GM23248 (cell line): Measurements from ENCODE around the gene ADARB1. TPM values are rescaled to one million over a fixed set of nuclear protein-coding genes. Genes with fewer than 3 reads are reported as not detected.
A peak's percentile ranks its signal among the peaks of the same experiment; 100 is the strongest.
"Not testable (repeated sequence)": the region's sequence is repeated elsewhere in the genome, so short reads cannot be mapped to it uniquely, and the experiment has no call there.

Source experiments
- DNase-seq: peaks from one replicate; pipeline ENCODE4 v3.0.0-alpha.2; 2015
- H2AFZ ChIP-seq: fragments of 200-600 bp; sonication (generic); 2 replicates; pipeline ENCODE4 v1.6.1; 2016; ENCODE audit warnings: antibody characterized with exemption
- H3F3A ChIP-seq: fragments of 200-600 bp; sonication (generic); 2 replicates; pipeline ENCODE4 v1.6.1; 2016; ENCODE audit warnings: mild to moderate bottlenecking, antibody characterized with exemption, mixed run types; ENCODE audit not compliant: insufficient read depth
- H3K27ac ChIP-seq: fragments of 200-600 bp; sonication (generic); 2 replicates; pipeline ENCODE4 v1.5.1; 2016; ENCODE audit warnings: mild to moderate bottlenecking
- H3K27me3 ChIP-seq: fragments of 200-600 bp; sonication (generic); replicated peaks from 2 replicates; pipeline ENCODE4 v1.6.1; 2016; ENCODE audit warnings: mild to moderate bottlenecking; ENCODE audit not compliant: insufficient read depth
- H3K36me3 ChIP-seq: fragments of 200-600 bp; sonication (generic); 2 replicates; pipeline ENCODE4 v1.6.1; 2016; ENCODE audit warnings: low read depth, mild to moderate bottlenecking
- H3K4me1 ChIP-seq: fragments of 200-600 bp; sonication (generic); 2 replicates; pipeline ENCODE4 v1.6.1; 2016; ENCODE audit warnings: mild to moderate bottlenecking; ENCODE audit not compliant: insufficient read depth
- H3K4me2 ChIP-seq: fragments of 200-600 bp; sonication (generic); one replicate; pipeline ENCODE4 v1.6.1; 2016; ENCODE audit warnings: mild to moderate bottlenecking; ENCODE audit not compliant: unreplicated experiment
- H3K4me3 ChIP-seq: fragments of 200-600 bp; sonication (generic); 2 replicates; pipeline ENCODE4 v1.5.1; 2016; ENCODE audit warnings: mild to moderate bottlenecking
- H3K79me2 ChIP-seq: fragments of 200-600 bp; sonication (generic); 2 replicates; pipeline ENCODE4 v1.6.1; 2016; ENCODE audit warnings: mild to moderate bottlenecking; ENCODE audit not compliant: insufficient read depth
- H3K9ac ChIP-seq: fragments of 200-600 bp; sonication (generic); 2 replicates; pipeline ENCODE4 v1.6.1; 2016; ENCODE audit warnings: mild to moderate bottlenecking
- H3K9me2 ChIP-seq: fragments of 200-600 bp; sonication (generic); 2 replicates; pipeline ENCODE4 v1.6.1; 2016; ENCODE audit warnings: mixed run types, mild to moderate bottlenecking, moderate library complexity; ENCODE audit not compliant: insufficient read depth
- H3K9me3 ChIP-seq: fragments of 200-600 bp; sonication (generic); one replicate; pipeline ENCODE4 v1.6.1; 2017; ENCODE audit warnings: low read depth
- H4K20me1 ChIP-seq: fragments of 200-600 bp; sonication (generic); 2 replicates; pipeline ENCODE4 v1.6.0; 2016; ENCODE audit not compliant: insufficient read depth
- EZH2 ChIP-seq: fragments of 200-600 bp; sonication (generic); IDR thresholded peaks from 2 replicates; pipeline ENCODE4 v1.6.1; 2018; ENCODE audit warnings: antibody characterized with exemption, mild to moderate bottlenecking; ENCODE audit not compliant: insufficient read depth, poor library complexity, severe bottlenecking
- EZH2phosphoT487 ChIP-seq: fragments of 200-600 bp; sonication (generic); IDR thresholded peaks from 2 replicates; pipeline ENCODE4 v1.6.1; 2018; ENCODE audit warnings: antibody characterized with exemption, moderate library complexity, mild to moderate bottlenecking, low read depth; ENCODE audit not compliant: insufficient read depth
- WGBS, 2 experiments: methylation state at CpG; one replicate each; pipeline ENCODE4 v1.1.6; 2015 to 2017; ENCODE audit warnings: low lambda C conversion rate in 2 of 2, low coverage in 1 of 2; ENCODE audit errors: missing lambda C conversion rate in 2 of 2; 5-methylcytosine and 5-hydroxymethylcytosine counted together
- in situ Hi-C: fragments of 300-500 bp; cut with MboI; formaldehyde crosslinking; loops from 2 replicates; pipeline ENCODE4 v1.15.0; 2020
- polyA plus RNA-seq: library from polyadenylated mRNA; unstranded; fragments of >200 nt; fragmentation: Nextera tagmentation; extraction: Ambion mirVana; gene quantifications from 2 replicates; pipeline ENCODE4 v1.2.1, GENCODE V29; 2016
- total RNA-seq: library from RNA; depleted of rRNA; stranded (reverse); fragments of >200 nt; shearing (Covaris generic); gene quantifications from 2 replicates; pipeline ENCODE4 v1.2.3, GENCODE V29; 2014

The ADARB1 gene
- total and polyA plus RNA-seq, 2 experiments from 2014 or later, result 16.3 to 17.4 TPM

DNA sequence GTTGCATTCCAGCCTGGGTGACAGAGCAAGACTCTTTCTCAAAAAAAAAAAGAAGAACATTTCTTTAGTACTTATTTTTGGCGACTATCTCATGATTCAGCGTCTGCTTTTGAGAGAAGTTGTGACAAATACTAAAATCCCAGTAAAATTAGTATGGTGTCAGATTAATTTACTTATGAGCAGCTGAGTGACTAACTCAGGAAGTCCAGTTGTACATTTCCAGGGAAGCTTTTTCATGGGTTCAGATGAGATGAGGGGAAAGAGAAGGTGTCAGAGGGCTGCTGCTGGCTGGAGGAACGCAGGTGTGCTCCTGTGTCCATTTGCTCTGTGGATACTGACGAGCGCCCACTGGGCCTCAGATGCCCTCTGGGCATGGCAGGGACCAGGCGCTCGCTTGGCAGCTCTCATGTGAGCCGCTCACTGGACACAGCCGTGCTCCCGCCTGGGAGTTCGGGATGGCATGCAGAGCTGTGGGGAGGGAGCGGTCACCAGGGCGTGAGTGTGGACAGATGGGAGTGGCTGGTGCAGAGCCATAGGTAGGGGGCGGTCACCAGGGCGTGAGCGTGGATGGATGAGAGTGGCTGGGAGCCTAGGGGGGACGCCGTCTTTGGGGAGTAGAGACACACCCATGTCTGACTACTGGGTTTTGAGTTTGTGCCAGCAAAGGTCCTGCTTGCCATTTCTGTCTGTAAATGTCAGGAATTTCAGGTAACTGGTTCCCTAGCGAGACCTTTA, 55.0 kb downstream of the ADARB1 start:
- peak overlapping the region; percentile 73 for H3K9ac ChIP-seq
- peaks cover 55% of the 10 kb centered on the region for H3K79me2 ChIP-seq
- no peaks in the 10 kb centered on the region for H3K27me3 ChIP-seq
- peaks cover 45% of the 10 kb centered on the region for H3F3A ChIP-seq
- H3K9me2 ChIP-seq, result no peaks in the 10 kb centered on the region
- H4K20me1 ChIP-seq, result no peaks in the 10 kb centered on the region
- no peaks in the 10 kb centered on the region for H3K9me3 ChIP-seq
- H3K36me3 ChIP-seq, result no peaks in the 10 kb centered on the region
- H2AFZ ChIP-seq, result no peak overlapping the region
- TF ChIP-seq EZH2 (no peak), EZH2phosphoT487 (no peak)
- peak overlapping the region; percentile 67 for H3K4me3 ChIP-seq
- in situ Hi-C loops, result loop anchor here (10.0 kb wide), 1 partner anchor 65 kb away; no protein-coding TSS in a partner anchor
- H3K27ac ChIP-seq, result peak overlapping the region; percentile 83
- DNase-seq, result peak; percentile 89
- peaks cover 41% of the 10 kb centered on the region for H3K4me1 ChIP-seq
- H3K4me2 ChIP-seq, result peak overlapping the region; percentile 93
- WGBS, 2 experiments, result 21% methylated on average over 19 of the region's 19 CpGs

DNA sequence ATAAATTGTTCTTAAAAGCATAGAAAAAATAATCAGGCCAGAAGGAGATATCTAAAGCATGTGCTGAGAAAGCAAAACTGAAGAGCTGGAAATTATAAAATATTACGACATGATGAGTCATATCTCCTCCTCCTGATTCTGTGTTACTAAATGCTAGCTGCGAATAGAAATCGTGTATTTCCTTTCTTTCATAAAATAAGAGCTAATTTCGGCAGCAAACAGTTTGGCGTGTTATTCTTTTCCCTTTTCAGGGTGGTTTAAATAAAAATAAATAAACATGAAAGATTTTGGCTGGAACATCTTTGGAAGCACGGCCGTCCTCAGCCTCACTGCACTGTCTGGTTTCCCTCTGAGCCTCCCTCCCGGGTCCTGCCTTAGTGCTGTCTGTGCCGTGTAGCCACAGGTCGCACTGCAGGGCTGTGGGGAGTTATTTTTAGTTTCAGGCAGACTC, 56.0 kb downstream of the ADARB1 start:
- H3K4me1 ChIP-seq, result peaks cover 41% of the 10 kb centered on the region
- peak overlapping the region; percentile 93 for H3K4me2 ChIP-seq
- peak overlapping the region; percentile 73 for H3K9ac ChIP-seq
- H2AFZ ChIP-seq, result peak overlapping the region; percentile 22
- H3K9me2 ChIP-seq, result no peaks in the 10 kb centered on the region
- no peaks in the 10 kb centered on the region for H4K20me1 ChIP-seq
- H3K27ac ChIP-seq, result peak overlapping the region; percentile 83
- WGBS, 2 experiments, result 1 to 3% methylated on average over 10 of the region's 10 CpGs
- no peaks in the 10 kb centered on the region for H3K27me3 ChIP-seq
- peak overlapping the region; percentile 67 for H3K4me3 ChIP-seq
- no peaks in the 10 kb centered on the region for H3K36me3 ChIP-seq
- DNase-seq, result peak; percentile 85
- in situ Hi-C loops, result loop anchor here (5.0 kb wide), 1 partner anchor 183 kb away; no protein-coding TSS in a partner anchor
- TF ChIP-seq EZH2, result no peak
- TF ChIP-seq EZH2phosphoT487, result no peak
- no peaks in the 10 kb centered on the region for H3K9me3 ChIP-seq
- H3K79me2 ChIP-seq, result peaks cover 54% of the 10 kb centered on the region
- H3F3A ChIP-seq, result peaks cover 45% of the 10 kb centered on the region

DNA sequence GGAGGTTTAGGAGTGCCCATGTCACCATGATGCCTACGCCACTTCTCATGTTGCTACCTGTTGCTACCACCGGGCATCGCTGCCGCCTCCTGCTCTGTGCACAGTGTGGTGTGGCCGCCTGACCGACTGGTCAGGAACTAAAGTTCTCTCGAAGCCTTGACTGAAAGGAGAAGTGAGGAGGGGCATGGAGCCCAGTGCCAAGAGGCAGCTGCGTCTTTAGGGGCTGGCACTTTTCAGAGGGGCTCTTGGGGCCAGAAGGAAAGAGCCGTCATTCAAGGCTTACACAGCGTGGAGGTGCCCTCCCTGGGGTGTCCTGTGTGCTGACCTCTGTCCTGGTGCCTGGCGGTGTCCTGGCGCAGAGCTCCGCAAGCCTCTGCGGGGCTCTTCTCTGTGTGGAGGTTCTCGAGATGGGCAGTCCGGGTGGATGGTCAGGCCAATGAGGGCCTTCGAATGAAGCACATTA, 57.2 kb downstream of the ADARB1 start:
- no peaks in the 10 kb centered on the region for H3K36me3 ChIP-seq
- H3K27me3 ChIP-seq, result no peaks in the 10 kb centered on the region
- no peak for DNase-seq
- TF ChIP-seq EZH2, result no peak
- TF ChIP-seq EZH2phosphoT487, result no peak
- no peak overlapping the region for H2AFZ ChIP-seq
- H3K27ac ChIP-seq, result peak overlapping the region; percentile 83; the same call in 1 of the 2 replicates
- H3K4me3 ChIP-seq, result no peak overlapping the region
- no peaks in the 10 kb centered on the region for H3K9me2 ChIP-seq
- no peak overlapping the region for H3K9ac ChIP-seq
- no peaks in the 10 kb centered on the region for H3K9me3 ChIP-seq
- WGBS, 2 experiments, result 96% methylated on average over 17 of the region's 17 CpGs
- H4K20me1 ChIP-seq, result no peaks in the 10 kb centered on the region
- H3F3A ChIP-seq, result peaks cover 52% of the 10 kb centered on the region
- in situ Hi-C loops, result loop anchor here (5.0 kb wide), 1 partner anchor 184 kb away; no protein-coding TSS in a partner anchor
- H3K4me1 ChIP-seq, result peaks cover 46% of the 10 kb centered on the region
- no peak overlapping the region for H3K4me2 ChIP-seq
- H3K79me2 ChIP-seq, result peaks cover 44% of the 10 kb centered on the region

DNA sequence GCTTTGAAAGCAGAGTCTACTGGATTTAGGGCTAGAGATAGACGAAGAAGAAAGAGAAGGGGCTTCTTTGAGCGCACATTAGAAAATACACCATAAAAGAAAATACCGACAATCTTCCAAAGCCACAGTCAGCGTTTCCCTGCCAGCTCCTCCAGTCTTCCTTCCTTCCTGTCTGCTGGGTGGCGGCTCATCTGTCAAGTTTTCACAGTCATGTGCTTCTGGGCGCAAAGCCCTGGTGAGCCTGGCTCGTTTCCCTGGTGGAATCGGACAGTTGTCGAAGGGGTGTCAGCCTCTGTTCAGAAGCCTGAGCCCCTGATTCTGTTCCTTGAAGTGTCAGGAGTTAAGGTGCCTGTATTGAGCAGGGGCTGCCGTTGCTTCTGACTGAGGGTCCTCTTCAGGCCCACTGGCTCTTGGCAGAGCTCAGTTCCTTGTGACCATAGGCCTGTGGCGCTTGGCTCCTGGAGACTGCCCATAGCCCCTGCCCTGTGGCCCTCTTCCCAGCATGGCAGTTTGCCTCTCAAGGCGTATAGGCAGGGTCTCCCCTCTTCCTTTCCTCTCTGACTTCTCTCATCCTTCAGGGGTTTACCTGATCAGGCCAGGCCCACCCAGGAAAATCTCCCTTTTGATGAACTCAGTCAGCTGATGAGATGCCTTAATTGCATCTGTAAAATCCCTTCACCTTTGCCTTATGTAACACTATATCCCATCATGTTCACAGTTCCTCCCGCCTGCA, 58.6 kb downstream of the ADARB1 start:
- Histone ChIP-seq H3F3A (peaks cover 64% of the 10 kb centered on the region), H3K36me3 (no peaks in the 10 kb centered on the region), H3K4me2 (no peak overlapping the region), H3K27ac (no peak overlapping the region), H4K20me1 (no peaks in the 10 kb centered on the region), H3K9me2 (no peaks in the 10 kb centered on the region), H2AFZ (no peak overlapping the region), H3K9ac (peak overlapping the region; percentile 6; the same call in 1 of the 2 replicates), H3K27me3 (no peaks in the 10 kb centered on the region), H3K4me1 (peaks cover 55% of the 10 kb centered on the region), H3K4me3 (no peak overlapping the region), H3K79me2 (peaks cover 30% of the 10 kb centered on the region), H3K9me3 (no peaks in the 10 kb centered on the region)
- WGBS, 2 experiments, result 35 to 43% methylated on average over 13 of the region's 13 CpGs
- peak; percentile 70 for DNase-seq
- TF ChIP-seq EZH2, result no peak
- TF ChIP-seq EZH2phosphoT487, result no peak
- in situ Hi-C loops, result loop anchor here (5.0 kb wide), 1 partner anchor 186 kb away; no protein-coding TSS in a partner anchor

DNA sequence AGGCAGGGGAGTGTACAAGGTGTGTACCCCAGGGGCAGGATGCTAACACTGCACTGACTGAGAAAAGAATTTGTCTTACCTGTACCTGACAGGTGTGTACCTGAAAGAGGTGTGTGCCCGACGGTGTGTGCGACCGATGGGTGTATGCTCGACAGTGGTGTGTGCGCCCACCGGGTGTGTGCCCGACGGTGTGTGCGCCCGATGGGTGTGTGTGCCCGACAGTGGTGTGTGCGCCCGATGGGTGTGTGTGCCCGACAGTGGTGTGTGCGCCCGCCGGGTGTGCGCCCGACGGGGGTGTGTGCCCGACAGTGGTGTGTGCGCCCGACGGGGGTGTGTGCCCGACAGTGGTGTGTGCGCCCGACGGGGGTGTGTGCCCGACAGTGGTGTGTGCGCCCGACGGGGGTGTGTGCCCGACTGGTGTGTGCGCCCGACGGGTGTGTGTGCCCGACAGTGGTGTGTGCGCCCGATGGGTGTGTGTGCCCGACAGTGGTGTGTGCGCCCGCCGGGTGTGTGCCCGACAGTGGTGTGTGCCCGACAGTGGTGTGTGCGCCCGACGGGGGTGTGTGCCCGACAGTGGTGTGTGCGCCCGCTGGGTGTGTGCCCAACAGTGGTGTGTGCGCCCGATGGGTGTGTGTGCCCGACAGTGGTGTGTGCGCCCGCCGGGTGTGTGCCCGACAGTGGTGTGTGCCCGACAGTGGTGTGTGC, 59.3 kb downstream of the ADARB1 start:
- H3K4me3 ChIP-seq, H3K9ac ChIP-seq, H3K4me2 ChIP-seq, H3K36me3 ChIP-seq, H3K9me3 ChIP-seq, H4K20me1 ChIP-seq, H2AFZ ChIP-seq, H3K9me2 ChIP-seq, DNase-seq, H3K27ac ChIP-seq, H3K27me3 ChIP-seq: not testable (repeated sequence)
- in situ Hi-C loops, result loop anchor here (5.0 kb wide), 1 partner anchor 186 kb away; no protein-coding TSS in a partner anchor
- peaks cover 48% of the 10 kb centered on the region for H3K4me1 ChIP-seq
- WGBS, 2 experiments, result 94 to 96% methylated on average over 11 to 59 of the region's 60 CpGs
- peaks cover 31% of the 10 kb centered on the region for H3K79me2 ChIP-seq
- peaks cover 61% of the 10 kb centered on the region for H3F3A ChIP-seq
